Natural killer cell (primary cell): Measurements from ENCODE around the gene RPS6KA1. TPM values are rescaled to one million over a fixed set of nuclear protein-coding genes. Genes with fewer than 3 reads are reported as not detected.

Experiments
- ATAC-seq, 3 donors: fragments of 150-1000 bp in 2 of 3; fragments of 200-7000 bp in 1 of 3; cut with Tn5 transposase; 1 replicate in 1 of 3; 2 replicates in 2 of 3; pipeline ENCODE4 v1.10.0; 2021; ENCODE audit warnings: mild to moderate bottlenecking in 2 of 3, moderate library complexity in 2 of 3
- DNase-seq, 2 donors: peaks; one replicate each; pipeline versions ENCODE4 v3.0.0 to v3.0.0-alpha.2; 2013 to 2021; ENCODE audit warnings: mixed read lengths in 1 of 2
- H3K27ac ChIP-seq: one replicate; pipeline ENCODE4 v1.5.1; 2013; ENCODE audit warnings: mild to moderate bottlenecking, low read length
- H3K27me3 ChIP-seq: one replicate; pipeline ENCODE4 v1.6.1; 2013; ENCODE audit warnings: low read length; ENCODE audit not compliant: control insufficient read depth, insufficient read depth
- H3K36me3 ChIP-seq: one replicate; pipeline ENCODE4 v1.6.1; 2013; ENCODE audit warnings: low read length; ENCODE audit not compliant: control insufficient read depth, insufficient read depth
- H3K4me1 ChIP-seq: one replicate; pipeline ENCODE4 v1.6.1; 2013; ENCODE audit warnings: low read length; ENCODE audit not compliant: control insufficient read depth, insufficient read depth
- H3K4me3 ChIP-seq: one replicate; pipeline ENCODE4 v1.5.1; 2013; ENCODE audit warnings: low read length
- H3K9me3 ChIP-seq: one replicate; pipeline ENCODE4 v1.6.1; 2013; ENCODE audit warnings: low read length; ENCODE audit not compliant: control insufficient read depth, insufficient read depth
- H3K27ac Mint-ChIP-seq, 2 donors: one replicate each; pipeline ENCODE4 v1.8.0; 2022; ENCODE audit warnings: mild to moderate bottlenecking in 2 of 2, mixed read lengths in 2 of 2, moderate library complexity in 1 of 2
- H3K27me3 Mint-ChIP-seq, 2 donors: one replicate each; pipeline ENCODE4 v1.8.0; 2022; ENCODE audit warnings: low read depth in 2 of 2, mixed read lengths in 2 of 2
- H3K36me3 Mint-ChIP-seq: one replicate; pipeline ENCODE4 v1.8.0; 2022; ENCODE audit warnings: mixed read lengths
- H3K4me1 Mint-ChIP-seq, 2 donors: one replicate each; pipeline ENCODE4 v1.8.0; 2022; ENCODE audit warnings: mixed read lengths in 2 of 2
- H3K4me3 Mint-ChIP-seq: one replicate; pipeline ENCODE4 v1.8.0; 2022; ENCODE audit warnings: mild to moderate bottlenecking, moderate library complexity, mixed read lengths
- H3K9me3 Mint-ChIP-seq, 2 donors: one replicate each; pipeline ENCODE4 v1.8.0; 2022; ENCODE audit warnings: mixed read lengths in 2 of 2
- WGBS: methylation state at CpG from one replicate; pipeline ENCODE4 v1.1.7; 2013; ENCODE audit warnings: missing lambda C conversion rate; ENCODE audit not compliant: insufficient coverage; 5-methylcytosine and 5-hydroxymethylcytosine counted together
- intact Hi-C: fragments of 100-400 bp; cut with micrococcal nuclease; formaldehyde crosslinking; loops from one replicate; pipeline ENCODE4 v1.14.2; 2022
- total RNA-seq, 4 donors: library from RNA; stranded (reverse); fragments of 120-200 nt in 1 of 4; gene quantifications; one replicate each; pipeline versions ENCODE4 v1.2.3 to v1.2.4, GENCODE V29; 2013 to 2022
- TF ChIP-seq, protein P1 (sequence below): fragments of 200-600 bp; IDR thresholded peaks from one replicate; pipeline ENCODE4 v1.8.0; 2022; ENCODE audit warnings: antibody characterized with exemption

RPS6KA1 gene
- total RNA-seq, 3 donors from 2014 or later (not counting 1 experiment from before 2014, with no cell fraction given): 191 to 226 (median 215) TPM

DNA sequence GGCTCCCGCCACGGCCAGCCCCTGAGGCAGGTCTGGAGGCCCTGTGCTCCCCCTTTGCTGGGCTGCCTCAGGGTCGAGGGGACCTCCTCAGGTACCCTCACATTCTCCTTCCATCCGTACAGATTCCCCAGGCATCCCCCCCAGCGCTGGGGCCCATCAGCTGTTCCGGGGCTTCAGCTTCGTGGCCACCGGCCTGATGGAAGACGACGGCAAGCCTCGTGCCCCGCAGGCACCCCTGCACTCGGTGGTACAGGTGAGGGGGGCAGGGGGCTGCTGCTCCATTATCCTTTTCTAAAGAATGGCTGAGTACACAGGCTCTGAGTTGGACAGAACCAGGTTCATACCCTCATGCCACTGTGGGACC lies 29.1 kb downstream of the RPS6KA1 start:
- no peak overlapping the region for H3K27ac ChIP-seq
- H3K4me3 Mint-ChIP-seq: no peak overlapping the region
- H3K4me1 ChIP-seq: peaks cover 17% of the 10 kb centered on the region
- ATAC-seq: no peak
- TF ChIP-seq, protein P1, sequence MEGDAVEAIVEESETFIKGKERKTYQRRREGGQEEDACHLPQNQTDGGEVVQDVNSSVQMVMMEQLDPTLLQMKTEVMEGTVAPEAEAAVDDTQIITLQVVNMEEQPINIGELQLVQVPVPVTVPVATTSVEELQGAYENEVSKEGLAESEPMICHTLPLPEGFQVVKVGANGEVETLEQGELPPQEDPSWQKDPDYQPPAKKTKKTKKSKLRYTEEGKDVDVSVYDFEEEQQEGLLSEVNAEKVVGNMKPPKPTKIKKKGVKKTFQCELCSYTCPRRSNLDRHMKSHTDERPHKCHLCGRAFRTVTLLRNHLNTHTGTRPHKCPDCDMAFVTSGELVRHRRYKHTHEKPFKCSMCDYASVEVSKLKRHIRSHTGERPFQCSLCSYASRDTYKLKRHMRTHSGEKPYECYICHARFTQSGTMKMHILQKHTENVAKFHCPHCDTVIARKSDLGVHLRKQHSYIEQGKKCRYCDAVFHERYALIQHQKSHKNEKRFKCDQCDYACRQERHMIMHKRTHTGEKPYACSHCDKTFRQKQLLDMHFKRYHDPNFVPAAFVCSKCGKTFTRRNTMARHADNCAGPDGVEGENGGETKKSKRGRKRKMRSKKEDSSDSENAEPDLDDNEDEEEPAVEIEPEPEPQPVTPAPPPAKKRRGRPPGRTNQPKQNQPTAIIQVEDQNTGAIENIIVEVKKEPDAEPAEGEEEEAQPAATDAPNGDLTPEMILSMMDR: no peak
- H3K9me3 ChIP-seq: no peaks in the 10 kb centered on the region
- intact Hi-C loops: no loop called here
- H3K36me3 ChIP-seq: peaks cover 86% of the 10 kb centered on the region
- peaks cover 8 to 26% of the 10 kb centered on the region in 2 donors for H3K4me1 Mint-ChIP-seq
- H3K27me3 ChIP-seq: no peaks in the 10 kb centered on the region
- no peaks in the 10 kb centered on the region for H3K9me3 Mint-ChIP-seq
- H3K4me3 ChIP-seq: no peak overlapping the region
- DNase-seq: no peak
- H3K27me3 Mint-ChIP-seq: no peaks in the 10 kb centered on the region
- peak overlapping the region; percentile 64 to 78 for H3K27ac Mint-ChIP-seq
- peaks cover 7% of the 10 kb centered on the region for H3K36me3 Mint-ChIP-seq
- 96% methylated on average over 13 of the region's 13 CpGs for WGBS

DNA sequence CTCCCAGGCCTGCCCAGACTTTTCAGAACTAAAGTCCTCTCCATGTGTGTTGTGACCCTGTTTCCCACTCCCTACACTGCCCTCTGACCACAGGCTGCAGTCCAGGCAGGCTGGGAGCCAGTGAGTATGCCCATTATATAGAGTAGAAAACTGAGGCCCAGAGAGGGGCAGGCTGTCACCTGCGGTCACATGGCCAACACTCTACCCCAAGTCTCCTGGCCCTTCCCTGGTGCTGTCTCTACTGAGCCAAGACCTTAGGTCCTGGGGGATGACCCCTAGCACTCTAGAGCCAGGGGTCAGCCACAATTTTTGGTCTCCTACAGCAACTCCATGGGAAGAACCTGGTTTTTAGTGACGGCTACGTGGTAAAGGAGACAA lies 30.8 kb downstream of the RPS6KA1 start:
- Histone ChIP-seq H3K4me1 (no peaks in the 10 kb centered on the region), H3K9me3 (no peaks in the 10 kb centered on the region), H3K27me3 (no peaks in the 10 kb centered on the region), H3K4me3 (no peak overlapping the region), H3K36me3 (peaks cover 80% of the 10 kb centered on the region), H3K27ac (no peak overlapping the region)
- Mint-ChIP-seq H3K4me1 (peaks cover 8 to 23% of the 10 kb centered on the region in 2 donors), H3K27me3 (no peaks in the 10 kb centered on the region), H3K9me3 (no peaks in the 10 kb centered on the region), H3K36me3 (peaks cover 15% of the 10 kb centered on the region), H3K27ac (peak overlapping the region; percentile 5 to 18), H3K4me3 (no peak overlapping the region)
- intact Hi-C loops: no loop called here
- TF ChIP-seq, protein P1: no peak
- no peak for DNase-seq
- WGBS: 100% methylated on average over 3 of the region's 3 CpGs
- ATAC-seq: no peak

DNA sequence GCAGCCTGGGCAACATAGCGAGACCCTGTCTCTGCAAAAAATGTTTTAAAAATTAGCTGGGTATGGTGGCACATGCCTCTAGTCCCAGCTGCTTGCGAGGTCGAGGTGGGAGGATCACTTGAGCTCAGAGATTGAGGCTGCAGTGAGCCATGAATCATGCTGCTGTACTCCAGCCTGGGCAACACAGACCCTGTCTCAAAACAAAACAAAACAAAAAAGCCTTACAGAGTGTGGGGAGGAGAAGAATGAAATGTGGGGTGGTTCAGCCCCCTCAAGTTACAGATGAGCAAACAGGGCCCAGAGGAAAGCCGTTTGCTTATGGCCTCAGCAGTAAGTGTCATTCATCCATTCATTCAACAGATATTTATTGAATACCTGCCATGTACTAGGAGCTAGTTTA lies 40.7 kb downstream of the RPS6KA1 start:
- H3K27ac Mint-ChIP-seq: peak overlapping the region; percentile 69 to 72
- H3K4me3 Mint-ChIP-seq: no peak overlapping the region
- DNase-seq: no peak
- H3K9me3 Mint-ChIP-seq: no peaks in the 10 kb centered on the region
- Histone ChIP-seq H3K27me3 (no peaks in the 10 kb centered on the region), H3K4me1 (peaks cover 9% of the 10 kb centered on the region), H3K27ac (no peak overlapping the region), H3K4me3 (no peak overlapping the region), H3K9me3 (no peaks in the 10 kb centered on the region), H3K36me3 (peaks cover 86% of the 10 kb centered on the region)
- intact Hi-C loops: no loop called here
- TF ChIP-seq, protein P1: no peak
- 82% methylated on average over 4 of the region's 4 CpGs for WGBS
- no peaks in the 10 kb centered on the region for H3K27me3 Mint-ChIP-seq
- H3K36me3 Mint-ChIP-seq: peaks cover 8% of the 10 kb centered on the region
- peaks cover 19 to 28% of the 10 kb centered on the region in 2 donors for H3K4me1 Mint-ChIP-seq
- no peak for ATAC-seq

DNA sequence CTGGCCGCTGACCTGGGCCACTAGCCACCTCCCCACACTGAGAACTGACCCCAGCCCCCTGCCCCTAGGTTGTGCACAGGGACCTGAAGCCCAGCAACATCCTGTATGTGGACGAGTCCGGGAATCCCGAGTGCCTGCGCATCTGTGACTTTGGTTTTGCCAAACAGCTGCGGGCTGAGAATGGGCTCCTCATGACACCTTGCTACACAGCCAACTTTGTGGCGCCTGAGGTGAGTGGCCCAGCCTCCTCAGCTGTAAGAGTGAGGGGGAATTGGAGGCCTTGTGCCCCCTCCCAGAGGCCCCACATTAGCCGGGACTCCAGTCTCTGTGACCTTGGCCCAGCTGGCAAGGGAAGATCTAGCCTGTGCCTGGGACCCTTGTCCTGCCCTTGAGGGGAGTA lies 41.8 kb downstream of the RPS6KA1 start:
- intact Hi-C loops: no loop called here
- Mint-ChIP-seq H3K4me3 (no peak overlapping the region), H3K27ac (no peak overlapping the region), H3K9me3 (no peaks in the 10 kb centered on the region), H3K27me3 (no peaks in the 10 kb centered on the region), H3K36me3 (peaks cover 12% of the 10 kb centered on the region), H3K4me1 (peaks cover 22 to 32% of the 10 kb centered on the region in 2 donors)
- TF ChIP-seq, protein P1: no peak
- Histone ChIP-seq H3K36me3 (peaks cover 85% of the 10 kb centered on the region), H3K27ac (no peak overlapping the region), H3K27me3 (no peaks in the 10 kb centered on the region), H3K9me3 (no peaks in the 10 kb centered on the region), H3K4me1 (peaks cover 9% of the 10 kb centered on the region), H3K4me3 (no peak overlapping the region)
- no peak for DNase-seq
- ATAC-seq: no peak
- WGBS: 96% methylated on average over 8 of the region's 8 CpGs
